ENCODE measurements around the gene PRR35. TPM values are rescaled to one million over a fixed set of nuclear protein-coding genes. Genes with fewer than 3 reads are reported as not detected.

Gene PRR35
- total and polyA plus RNA-seq, 4 donors = not detected

- no peak for TF ChIP-seq RAD21 (IDR thresholded peaks at IDR 0.05)
- TF ChIP-seq SP1 (IDR thresholded peaks at IDR 0.05) = no peak
- TF ChIP-seq EGR1 (IDR thresholded peaks at IDR 0.05; ENCODE audit: low read depth in 2 of 2) = no peak
- no peak for TF ChIP-seq JUND (IDR thresholded peaks at IDR 0.05)
Measured at GRCh38 chr16:537415-538335, 22.5 kb upstream of the PRR35 start (continued).

DNA sequence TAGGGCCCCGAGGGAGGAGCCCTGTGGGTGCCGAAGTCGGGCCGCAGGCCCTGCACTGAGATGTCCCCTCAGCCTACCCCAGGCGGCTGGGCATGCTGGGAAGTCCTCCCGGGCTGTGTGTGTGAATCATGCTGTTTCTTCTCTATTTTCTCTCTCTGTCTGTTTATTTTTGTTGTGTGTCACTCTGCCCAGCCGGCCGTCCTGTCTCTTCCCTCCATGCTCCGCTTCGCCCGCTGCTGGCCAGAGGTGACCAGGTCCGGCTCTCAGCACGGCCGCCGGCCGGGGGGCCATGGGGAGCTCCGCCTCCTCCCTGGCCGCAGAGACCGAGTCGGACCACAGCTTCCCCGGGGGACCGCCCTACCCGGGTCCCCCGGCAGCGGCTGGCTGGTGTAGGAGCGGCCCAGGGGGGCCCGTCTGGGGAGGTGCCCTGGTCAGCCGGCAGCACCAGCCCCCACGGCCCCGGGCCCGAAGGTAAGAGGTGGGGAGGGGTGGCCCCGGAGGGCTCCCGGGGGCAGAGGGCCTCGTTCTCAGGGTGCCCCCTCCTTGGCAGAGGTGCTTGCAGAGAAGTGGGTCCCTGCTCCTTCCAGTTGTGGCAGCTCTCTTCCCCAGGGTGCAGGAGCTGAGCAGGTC lies 20.2 kb upstream of the PRR35 start:
- Histone ChIP-seq H3K4me3 (ENCODE audit: low read depth in 1 of 3, low read length in 3 of 3) (no peak overlapping the region), H3K9me3 (ENCODE audit: control insufficient read depth in 4 of 4, low read length in 3 of 4) (no peaks in the 10 kb centered on the region), H3K36me3 (ENCODE audit: control insufficient read depth in 4 of 4, insufficient read depth in 3 of 4, low read depth in 1 of 4, low read length in 3 of 4) (peaks cover 3 to 21% (median 7%) of the 10 kb centered on the region in 4 donors), H3K4me1 (ENCODE audit: control insufficient read depth in 4 of 4, insufficient read depth in 4 of 4, low read length in 3 of 4) (peaks cover 19 to 39% (median 25%) of the 10 kb centered on the region in 4 donors), H3K9ac (ENCODE audit: low read depth in 1 of 2, low read length in 2 of 2) (no peak overlapping the region), H3K27me3 (ENCODE audit: control insufficient read depth in 4 of 4, insufficient read depth in 4 of 4, low read length in 3 of 4) (no peaks in the 10 kb centered on the region), H3K27ac (ENCODE audit: low read depth in 1 of 2, low read length in 2 of 2) (no peak overlapping the region)
- WGBS = 93% methylated on average over 34 of the region's 34 CpGs
- no peak for TF ChIP-seq FOXA2 (IDR thresholded peaks at IDR 0.05)
- TF ChIP-seq JUND (IDR thresholded peaks at IDR 0.05) = no peak
- TF ChIP-seq FOXA1 (IDR thresholded peaks at IDR 0.05) = no peak
- TF ChIP-seq RXRA (IDR thresholded peaks at IDR 0.05) = no peak
- TF ChIP-seq NR2F2 (IDR thresholded peaks at IDR 0.05) = no peak
- TF ChIP-seq TAF1 (conservative IDR thresholded peaks at IDR 0.05) = no peak
- TF ChIP-seq HNF4G (IDR thresholded peaks at IDR 0.05) = no peak
- TF ChIP-seq, protein P1, sequence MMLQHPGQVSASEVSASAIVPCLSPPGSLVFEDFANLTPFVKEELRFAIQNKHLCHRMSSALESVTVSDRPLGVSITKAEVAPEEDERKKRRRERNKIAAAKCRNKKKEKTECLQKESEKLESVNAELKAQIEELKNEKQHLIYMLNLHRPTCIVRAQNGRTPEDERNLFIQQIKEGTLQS (IDR thresholded peaks at IDR 0.05) = no peak
- TF ChIP-seq SP1 (IDR thresholded peaks at IDR 0.05) = no peak
- TF ChIP-seq HNF4A (conservative IDR thresholded peaks at IDR 0.05) = no peak
- no peak for TF ChIP-seq RAD21 (IDR thresholded peaks at IDR 0.05)
- TF ChIP-seq, protein P2, sequence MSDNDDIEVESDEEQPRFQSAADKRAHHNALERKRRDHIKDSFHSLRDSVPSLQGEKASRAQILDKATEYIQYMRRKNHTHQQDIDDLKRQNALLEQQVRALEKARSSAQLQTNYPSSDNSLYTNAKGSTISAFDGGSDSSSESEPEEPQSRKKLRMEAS (IDR thresholded peaks at IDR 0.05) = no peak
- TF ChIP-seq, protein P3, sequence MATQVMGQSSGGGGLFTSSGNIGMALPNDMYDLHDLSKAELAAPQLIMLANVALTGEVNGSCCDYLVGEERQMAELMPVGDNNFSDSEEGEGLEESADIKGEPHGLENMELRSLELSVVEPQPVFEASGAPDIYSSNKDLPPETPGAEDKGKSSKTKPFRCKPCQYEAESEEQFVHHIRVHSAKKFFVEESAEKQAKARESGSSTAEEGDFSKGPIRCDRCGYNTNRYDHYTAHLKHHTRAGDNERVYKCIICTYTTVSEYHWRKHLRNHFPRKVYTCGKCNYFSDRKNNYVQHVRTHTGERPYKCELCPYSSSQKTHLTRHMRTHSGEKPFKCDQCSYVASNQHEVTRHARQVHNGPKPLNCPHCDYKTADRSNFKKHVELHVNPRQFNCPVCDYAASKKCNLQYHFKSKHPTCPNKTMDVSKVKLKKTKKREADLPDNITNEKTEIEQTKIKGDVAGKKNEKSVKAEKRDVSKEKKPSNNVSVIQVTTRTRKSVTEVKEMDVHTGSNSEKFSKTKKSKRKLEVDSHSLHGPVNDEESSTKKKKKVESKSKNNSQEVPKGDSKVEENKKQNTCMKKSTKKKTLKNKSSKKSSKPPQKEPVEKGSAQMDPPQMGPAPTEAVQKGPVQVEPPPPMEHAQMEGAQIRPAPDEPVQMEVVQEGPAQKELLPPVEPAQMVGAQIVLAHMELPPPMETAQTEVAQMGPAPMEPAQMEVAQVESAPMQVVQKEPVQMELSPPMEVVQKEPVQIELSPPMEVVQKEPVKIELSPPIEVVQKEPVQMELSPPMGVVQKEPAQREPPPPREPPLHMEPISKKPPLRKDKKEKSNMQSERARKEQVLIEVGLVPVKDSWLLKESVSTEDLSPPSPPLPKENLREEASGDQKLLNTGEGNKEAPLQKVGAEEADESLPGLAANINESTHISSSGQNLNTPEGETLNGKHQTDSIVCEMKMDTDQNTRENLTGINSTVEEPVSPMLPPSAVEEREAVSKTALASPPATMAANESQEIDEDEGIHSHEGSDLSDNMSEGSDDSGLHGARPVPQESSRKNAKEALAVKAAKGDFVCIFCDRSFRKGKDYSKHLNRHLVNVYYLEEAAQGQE (IDR thresholded peaks at IDR 0.05) = no peak
- TF ChIP-seq YY1 (IDR thresholded peaks at IDR 0.05) = no peak
- no peak for DNase-seq (ENCODE audit: low spot score)

GRCh38 chr16:540645-541340 lies 19.4 kb upstream of the PRR35 start:
- Histone ChIP-seq H3K9me3 (ENCODE audit: control insufficient read depth in 4 of 4, low read length in 3 of 4) (no peaks in the 10 kb centered on the region), H3K4me3 (ENCODE audit: low read depth in 1 of 3, low read length in 3 of 3) (no peak overlapping the region), H3K36me3 (ENCODE audit: control insufficient read depth in 4 of 4, insufficient read depth in 3 of 4, low read depth in 1 of 4, low read length in 3 of 4) (peaks cover 3 to 21% (median 7%) of the 10 kb centered on the region in 4 donors), H3K9ac (ENCODE audit: low read depth in 1 of 2, low read length in 2 of 2) (no peak overlapping the region), H3K27ac (ENCODE audit: low read depth in 1 of 2, low read length in 2 of 2) (no peak overlapping the region), H3K27me3 (ENCODE audit: control insufficient read depth in 4 of 4, insufficient read depth in 4 of 4, low read length in 3 of 4) (no peaks in the 10 kb centered on the region), H3K4me1 (ENCODE audit: control insufficient read depth in 4 of 4, insufficient read depth in 4 of 4, low read length in 3 of 4) (peaks cover 13 to 34% (median 23%) of the 10 kb centered on the region in 4 donors)
- 83% methylated on average over 29 of the region's 29 CpGs for WGBS
- DNase-seq (ENCODE audit: low spot score) = no peak
- TF ChIP-seq FOXA2 (IDR thresholded peaks at IDR 0.05) = no peak
- no peak for TF ChIP-seq HNF4G (IDR thresholded peaks at IDR 0.05)
- TF ChIP-seq TAF1 (conservative IDR thresholded peaks at IDR 0.05) = no peak
- no peak for TF ChIP-seq JUND (IDR thresholded peaks at IDR 0.05)
- TF ChIP-seq FOXA1 (IDR thresholded peaks at IDR 0.05) = no peak
- TF ChIP-seq NR2F2 (IDR thresholded peaks at IDR 0.05) = no peak
- TF ChIP-seq, protein P1 (IDR thresholded peaks at IDR 0.05) = no peak
- TF ChIP-seq, protein P3 (IDR thresholded peaks at IDR 0.05) = no peak
- TF ChIP-seq RAD21 (IDR thresholded peaks at IDR 0.05) = no peak
- TF ChIP-seq, protein P2 (IDR thresholded peaks at IDR 0.05) = no peak
- TF ChIP-seq, protein P4, sequence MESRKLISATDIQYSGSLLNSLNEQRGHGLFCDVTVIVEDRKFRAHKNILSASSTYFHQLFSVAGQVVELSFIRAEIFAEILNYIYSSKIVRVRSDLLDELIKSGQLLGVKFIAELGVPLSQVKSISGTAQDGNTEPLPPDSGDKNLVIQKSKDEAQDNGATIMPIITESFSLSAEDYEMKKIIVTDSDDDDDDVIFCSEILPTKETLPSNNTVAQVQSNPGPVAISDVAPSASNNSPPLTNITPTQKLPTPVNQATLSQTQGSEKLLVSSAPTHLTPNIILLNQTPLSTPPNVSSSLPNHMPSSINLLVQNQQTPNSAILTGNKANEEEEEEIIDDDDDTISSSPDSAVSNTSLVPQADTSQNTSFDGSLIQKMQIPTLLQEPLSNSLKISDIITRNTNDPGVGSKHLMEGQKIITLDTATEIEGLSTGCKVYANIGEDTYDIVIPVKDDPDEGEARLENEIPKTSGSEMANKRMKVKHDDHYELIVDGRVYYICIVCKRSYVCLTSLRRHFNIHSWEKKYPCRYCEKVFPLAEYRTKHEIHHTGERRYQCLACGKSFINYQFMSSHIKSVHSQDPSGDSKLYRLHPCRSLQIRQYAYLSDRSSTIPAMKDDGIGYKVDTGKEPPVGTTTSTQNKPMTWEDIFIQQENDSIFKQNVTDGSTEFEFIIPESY (IDR thresholded peaks at IDR 0.05) = no peak
